HG03439 (cell line): ENCODE data around the gene S100A7A.
"Not testable (repeated sequence)": the region's sequence is repeated elsewhere in the genome, so short reads cannot be mapped to it uniquely, and the experiment has no call there.

Experiments used
- ATAC-seq: cut with Tn5 transposase; IDR thresholded peaks from one replicate; pipeline ENCODE4 v1.9.1; 2021; ENCODE audit warnings: mild to moderate bottlenecking, moderate library complexity; ENCODE audit not compliant: unreplicated experiment

S100A7A gene

DNA sequence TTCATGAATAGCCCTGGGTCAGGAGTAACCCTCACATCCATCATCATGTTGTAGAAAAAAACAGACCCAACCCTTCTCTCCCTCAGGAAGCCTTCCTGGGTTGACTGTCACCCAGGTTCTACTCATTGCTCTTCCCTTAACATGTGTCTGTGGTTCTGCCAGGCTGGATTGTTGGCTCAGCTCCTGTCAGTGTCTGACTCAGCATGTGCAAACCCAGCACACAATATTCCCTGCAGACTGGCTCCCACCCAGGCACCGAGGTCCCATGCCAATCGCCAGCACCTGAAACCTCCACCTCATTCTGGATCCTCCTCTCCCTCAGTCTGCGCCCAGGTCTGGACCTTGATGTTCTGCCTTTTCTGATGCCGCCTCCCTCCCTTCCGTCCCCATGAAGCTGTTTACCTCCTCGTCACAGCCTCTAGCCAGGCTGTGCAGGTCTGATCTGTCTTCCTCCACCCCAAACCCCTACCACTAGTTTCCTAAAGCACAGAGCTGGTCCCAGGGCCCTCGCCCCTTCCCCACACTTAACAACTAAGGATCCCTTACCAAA is 21.1 kb upstream of the S100A7A start:
- ATAC-seq, result no peak

DNA sequence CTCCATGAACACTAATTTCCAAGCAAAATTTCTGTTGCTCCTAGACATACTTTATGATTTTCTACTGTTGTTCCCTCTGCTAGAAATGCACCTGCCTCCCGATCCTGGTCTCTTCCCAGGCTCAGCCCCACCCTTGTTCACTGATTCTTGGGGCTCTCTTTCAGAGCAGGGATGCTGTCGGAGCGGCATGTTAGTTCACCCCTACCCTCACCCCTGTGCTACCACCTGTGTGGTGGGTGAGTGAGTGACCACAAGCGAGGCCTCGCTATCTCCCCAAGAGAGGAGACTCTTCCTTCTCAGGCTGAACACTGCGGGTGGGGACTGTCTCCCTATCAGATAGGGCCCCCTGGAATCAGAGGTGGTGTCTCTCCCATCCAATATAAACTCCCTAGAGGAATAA is 20.5 kb upstream of the S100A7A start:
- no peak for ATAC-seq

- ATAC-seq, result no peak
Observed at GRCh38 chr1:153396461-153396860, 19.9 kb upstream of the S100A7A start.

- ATAC-seq, result no peak
Observed at GRCh38 chr1:153397051-153397923, 19.0 kb upstream of the S100A7A start.

DNA sequence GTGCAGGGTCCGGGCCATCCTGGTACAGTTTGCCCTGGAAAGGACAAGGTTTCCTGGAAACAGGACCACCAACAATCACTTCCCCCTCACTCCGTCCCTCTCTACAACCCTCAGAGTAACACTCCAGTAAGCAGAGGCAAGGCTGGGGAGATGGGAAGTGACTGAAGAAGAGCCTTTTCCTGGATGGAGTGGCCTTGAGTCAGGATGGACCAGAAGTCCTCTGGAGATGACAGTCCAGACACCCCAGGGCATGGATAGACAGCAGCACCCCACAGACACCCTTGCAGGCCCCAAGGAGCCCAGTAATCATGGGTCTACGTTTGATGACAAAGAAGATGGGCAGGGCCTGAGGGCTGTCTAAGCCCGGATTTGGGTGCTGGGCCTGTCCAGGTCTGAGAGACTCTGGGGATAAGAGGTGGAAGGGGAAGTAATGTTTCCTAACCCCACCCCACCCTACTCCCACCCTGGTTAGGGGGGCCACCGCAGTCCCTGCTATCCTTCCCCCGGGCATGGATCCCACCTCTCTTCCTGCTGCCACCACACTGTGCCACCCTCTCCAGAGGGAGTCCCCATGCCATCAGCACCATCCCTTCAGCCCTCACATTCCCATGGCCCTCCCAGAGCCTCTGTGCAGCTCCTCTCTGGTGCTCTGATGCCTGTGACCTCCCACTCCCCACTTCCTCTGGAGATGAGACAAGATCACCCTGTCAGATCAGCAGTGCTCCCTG is 18.2 kb upstream of the S100A7A start:
- ATAC-seq, result no peak

GRCh38 chr1:153399401-153400055 is 16.8 kb upstream of the S100A7A start:
- no peak for ATAC-seq

DNA sequence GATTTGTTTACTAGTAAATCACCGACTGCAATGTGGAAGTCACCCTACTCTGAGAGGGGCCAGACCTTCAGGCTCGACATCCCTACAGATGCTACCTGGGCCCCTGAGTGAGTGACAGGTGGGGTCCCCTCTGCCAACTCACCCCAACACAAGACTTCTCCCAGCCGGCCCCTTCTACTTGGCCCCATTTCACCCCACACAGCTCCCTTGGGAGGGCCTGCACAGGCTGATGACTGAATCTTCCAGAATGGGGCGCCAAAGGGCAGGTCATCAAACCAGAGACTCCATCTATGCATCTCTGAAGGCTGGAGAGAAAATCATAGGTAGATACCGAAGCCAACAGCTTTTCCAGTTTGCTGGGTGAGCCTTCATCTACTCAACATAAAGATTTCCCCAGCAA is 16.1 kb upstream of the S100A7A start:
- no peak for ATAC-seq

- no peak for ATAC-seq
Observed at GRCh38 chr1:153401461-153401860, 14.9 kb upstream of the S100A7A start.

DNA sequence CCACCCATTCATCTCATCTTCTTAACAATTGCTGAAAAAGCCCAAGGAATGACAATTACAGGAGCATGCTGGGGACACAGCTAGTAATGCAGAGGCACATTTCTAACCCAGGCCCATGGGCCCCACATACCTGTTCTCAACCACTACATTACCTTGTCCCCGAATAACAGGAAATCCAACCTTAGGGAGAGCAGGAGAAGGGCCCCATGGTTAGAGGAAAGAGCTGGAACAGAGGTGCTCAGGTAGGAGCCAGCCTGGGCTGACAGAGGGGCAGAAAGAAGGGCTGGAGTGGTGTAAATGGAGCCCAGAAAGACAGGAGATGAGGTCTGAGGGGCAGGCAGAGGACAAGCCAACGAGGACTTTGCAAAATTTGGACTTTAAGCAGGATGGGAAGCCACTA is 14.1 kb upstream of the S100A7A start:
- ATAC-seq, result no peak

- ATAC-seq, result no peak
Observed at GRCh38 chr1:153403421-153404085, 12.8 kb upstream of the S100A7A start.

- no peak for ATAC-seq
Observed at GRCh38 chr1:153404086-153404635, 12.2 kb upstream of the S100A7A start.

DNA sequence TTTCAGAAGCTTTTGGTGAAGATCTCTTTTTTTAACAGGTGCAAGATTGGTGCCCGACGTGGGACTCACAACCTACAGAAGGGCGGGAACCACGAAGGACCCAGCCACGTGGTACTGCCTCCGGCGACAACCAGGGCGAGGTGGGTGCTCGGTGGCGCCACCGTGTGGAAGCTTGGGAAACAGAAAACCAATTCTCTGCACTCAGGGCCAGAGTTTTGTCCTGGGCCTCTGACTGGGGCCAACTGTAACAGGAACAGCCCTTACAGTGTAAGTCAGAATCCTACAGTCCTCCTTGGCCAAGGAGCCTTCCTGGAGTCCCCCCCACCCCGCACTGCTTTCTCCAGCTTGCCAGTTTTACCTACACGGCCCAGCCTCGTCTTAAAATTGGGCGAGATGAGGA is 11.6 kb upstream of the S100A7A start:
- ATAC-seq, result no peak

GRCh38 chr1:153405825-153406599 is 10.3 kb upstream of the S100A7A start:
- ATAC-seq, result not testable (repeated sequence)

GRCh38 chr1:153407274-153407673 is 9.0 kb upstream of the S100A7A start:
- ATAC-seq, result not testable (repeated sequence)

DNA sequence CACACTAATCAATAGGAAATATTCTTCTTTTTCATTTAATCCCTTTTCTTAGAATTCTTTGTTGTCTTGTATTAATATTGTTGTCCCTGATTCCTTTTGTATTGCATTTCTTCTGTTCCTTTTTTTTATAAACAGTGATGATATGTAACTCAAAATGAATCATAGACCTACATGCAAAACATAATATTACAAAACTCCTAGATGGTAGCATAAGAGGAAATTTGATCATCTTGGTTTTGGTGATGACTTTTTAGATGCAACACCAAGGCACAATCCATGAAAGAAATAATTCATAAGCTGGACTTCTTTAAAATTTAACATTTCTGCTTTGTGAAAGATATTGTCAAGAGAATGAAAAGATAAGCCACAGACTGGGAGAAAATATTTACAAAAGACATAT is 2.4 kb upstream of the S100A7A start:
- not testable (repeated sequence) for ATAC-seq

GRCh38 chr1:153417136-153417888 is 992 bp downstream of the S100A7A start:
- ATAC-seq, result no peak

DNA sequence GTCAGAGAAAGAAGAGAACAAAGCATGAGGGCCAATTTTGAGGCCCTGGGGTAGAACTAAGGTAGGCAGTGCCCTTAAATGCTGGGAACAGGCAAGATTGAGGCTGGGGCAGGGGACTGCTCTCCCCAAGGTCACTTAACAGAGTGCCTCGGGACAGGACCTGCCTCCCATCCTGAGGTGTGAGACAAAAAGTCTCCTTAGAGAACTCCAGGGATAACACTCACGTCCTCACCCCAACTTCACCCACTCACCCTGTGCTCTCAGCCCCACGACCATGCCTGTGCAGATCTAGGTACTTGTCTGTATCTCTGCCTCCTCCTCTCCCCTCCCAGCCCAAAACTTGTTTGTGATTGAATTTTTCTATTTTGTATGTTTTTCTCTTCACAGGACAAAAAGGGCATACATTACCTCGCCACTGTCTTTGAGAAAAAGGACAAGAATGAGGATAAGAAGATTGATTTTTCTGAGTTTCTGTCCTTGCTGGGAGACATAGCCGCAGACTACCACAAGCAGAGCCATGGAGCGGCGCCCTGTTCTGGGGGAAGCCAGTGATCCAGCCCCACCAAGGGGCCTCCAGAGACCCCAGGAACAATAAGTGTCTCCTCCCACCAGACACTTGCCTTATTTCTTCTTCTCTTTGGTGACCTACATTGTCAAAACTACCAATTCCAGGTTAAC is 2.6 kb downstream of the S100A7A start:
- ATAC-seq, result not testable (repeated sequence)

GRCh38 chr1:153419436-153419793 is 3.1 kb downstream of the S100A7A start:
- ATAC-seq, result not testable (repeated sequence)

DNA sequence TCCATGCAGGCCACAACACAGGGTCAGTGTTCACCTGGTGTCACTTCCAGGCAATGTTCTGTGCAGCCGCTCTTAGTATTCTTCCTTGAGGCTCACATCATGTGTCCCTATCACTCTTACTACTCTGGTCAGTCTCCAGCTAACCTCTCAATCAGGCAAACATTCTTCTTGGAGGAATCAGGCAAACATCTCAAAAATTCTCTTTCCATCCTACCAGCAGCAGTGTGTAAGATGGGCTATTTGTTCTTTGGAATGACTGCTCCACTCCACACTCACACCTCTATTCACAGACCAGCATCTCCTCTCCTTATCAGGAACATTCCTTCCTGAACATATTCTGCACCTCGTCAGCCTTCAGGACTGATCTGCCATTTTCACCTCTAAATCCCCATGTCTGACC is 4.0 kb downstream of the S100A7A start:
- ATAC-seq, result no peak
